Tibial artery (tissue), 4 donors: ENCODE data around the gene ACSF2.

Experiments used
- DNase-seq, 2 donors: peaks; one replicate each; pipeline ENCODE4 v3.0.0-alpha.2; 2019
- H3K27ac ChIP-seq, 2 donors: fragments of 200-600 bp; sonication (generic) in 1 of 2; 1 replicate in 1 of 2; 2 replicates in 1 of 2; pipeline ENCODE4 v1.5.1; 2018 to 2019; ENCODE audit warnings: mild to moderate bottlenecking in 1 of 2
- H3K27me3 ChIP-seq, 2 donors: fragments of 200-600 bp; sonication (generic) in 1 of 2; one replicate each; pipeline versions ENCODE4 v1.5.1 to v1.6.0; 2016 to 2019
- H3K36me3 ChIP-seq, 3 donors: fragments of 200-600 bp; sonication (generic) in 2 of 3; one replicate each; pipeline ENCODE4 v1.5.1; 2016 to 2019; ENCODE audit warnings: mild to moderate bottlenecking in 2 of 3
- H3K4me1 ChIP-seq, 4 donors: fragments of 200-600 bp; sonication (generic) in 2 of 4; 1 replicate in 3 of 4; 2 replicates in 1 of 4; pipeline ENCODE4 v1.5.1; 2016 to 2019
- H3K4me3 ChIP-seq, 2 donors: fragments of 200-600 bp; sonication (generic) in 1 of 2; 1 replicate in 1 of 2; 2 replicates in 1 of 2; pipeline ENCODE4 v1.5.1; 2018 to 2019; ENCODE audit warnings: mild to moderate bottlenecking in 2 of 2
- H3K9me3 ChIP-seq, 3 donors: fragments of 200-600 bp; sonication (generic) in 1 of 3; one replicate each; pipeline ENCODE4 v1.5.1; 2016 to 2019
- CTCF ChIP-seq, 2 experiments: fragments of 200-600 bp in 1 of 2; fragments of 450-650 bp in 1 of 2; IDR thresholded peaks; one replicate each; pipeline ENCODE4 v1.5.1; 2017 to 2019; ENCODE audit warnings: antibody characterized with exemption in 2 of 2, mild to moderate bottlenecking in 1 of 2, moderate library complexity in 1 of 2
- intact Hi-C: fragments of 100-400 bp; cut with DNase I; formaldehyde crosslinking; loops from one replicate; pipeline ENCODE4 v1.15.0; 2023; ENCODE audit warnings: low total_unique reads

Gene ACSF2

DNA sequence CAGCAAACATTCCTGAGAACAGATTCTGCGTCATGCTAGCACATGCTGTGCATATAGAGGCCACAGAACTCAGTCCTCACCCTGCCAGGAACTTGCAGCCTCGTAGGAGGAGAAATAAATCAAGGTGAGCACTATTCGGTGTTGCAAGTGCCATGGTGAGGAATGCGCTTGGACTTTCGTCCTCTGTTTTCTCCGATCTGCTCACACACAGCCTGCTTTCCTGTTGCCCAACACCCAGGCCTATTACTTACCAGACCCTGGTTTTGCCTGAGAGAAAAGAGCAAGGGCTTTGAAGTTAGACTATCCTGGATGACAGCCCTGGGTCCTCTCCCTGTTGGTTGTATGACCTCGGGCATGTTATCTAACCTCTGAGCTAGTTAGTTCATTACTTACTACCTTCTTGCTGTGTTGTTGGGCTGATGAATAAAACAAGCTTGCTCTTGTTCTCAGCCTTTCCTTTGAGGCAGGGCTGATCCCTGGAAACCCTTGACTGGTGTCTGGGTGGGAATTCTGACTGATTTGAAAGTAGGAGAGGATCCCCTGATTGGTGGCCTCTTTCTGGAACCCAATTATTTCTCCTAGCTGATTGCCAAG, 2.9 kb downstream of the ACSF2 start:
- Histone ChIP-seq H3K27ac (no peak overlapping the region), H3K27me3 (no peaks in the 10 kb centered on the region), H3K9me3 (no peaks in the 10 kb centered on the region), H3K4me1 (peaks cover 0 to 34% (median 20%) of the 10 kb centered on the region in 4 donors), H3K4me3 (no peak overlapping the region), H3K36me3 (no peaks in the 10 kb centered on the region)
- DNase-seq, result no peak
- TF ChIP-seq CTCF (IDR thresholded peaks at IDR 0.05), result no peak
- intact Hi-C loops, result no loop called here

- no peaks in the 10 kb centered on the region for H3K36me3 ChIP-seq
- no peak for TF ChIP-seq CTCF (IDR thresholded peaks at IDR 0.05)
- no peak overlapping the region for H3K4me3 ChIP-seq
- H3K9me3 ChIP-seq, result no peaks in the 10 kb centered on the region
- H3K27ac ChIP-seq, result no peak overlapping the region
- H3K27me3 ChIP-seq, result no peaks in the 10 kb centered on the region
- intact Hi-C loops, result no loop called here
- DNase-seq, result no peak
- peaks cover 0 to 30% (median 18%) of the 10 kb centered on the region in 4 donors for H3K4me1 ChIP-seq
Measured at GRCh38 chr17:50429793-50430192, 3.8 kb downstream of the ACSF2 start.

GRCh38 chr17:50430821-50431618, 5.0 kb downstream of the ACSF2 start:
- DNase-seq, result no peak
- Histone ChIP-seq H3K27me3 (no peaks in the 10 kb centered on the region), H3K4me1 (peaks cover 0 to 20% (median 11%) of the 10 kb centered on the region in 4 donors), H3K9me3 (no peaks in the 10 kb centered on the region), H3K27ac (no peak overlapping the region), H3K4me3 (no peak overlapping the region), H3K36me3 (no peaks in the 10 kb centered on the region)
- no peak for TF ChIP-seq CTCF (IDR thresholded peaks at IDR 0.05)
- intact Hi-C loops, result no loop called here

- DNase-seq, result no peak
- Histone ChIP-seq H3K27ac (no peak overlapping the region), H3K27me3 (no peaks in the 10 kb centered on the region), H3K36me3 (no peaks in the 10 kb centered on the region), H3K9me3 (no peaks in the 10 kb centered on the region), H3K4me3 (no peak overlapping the region), H3K4me1 (peaks cover 0 to 10% (median 2%) of the 10 kb centered on the region in 4 donors)
- intact Hi-C loops, result no loop called here
- TF ChIP-seq CTCF (IDR thresholded peaks at IDR 0.05), result no peak
Measured at GRCh38 chr17:50432125-50432762, 6.2 kb downstream of the ACSF2 start.

DNA sequence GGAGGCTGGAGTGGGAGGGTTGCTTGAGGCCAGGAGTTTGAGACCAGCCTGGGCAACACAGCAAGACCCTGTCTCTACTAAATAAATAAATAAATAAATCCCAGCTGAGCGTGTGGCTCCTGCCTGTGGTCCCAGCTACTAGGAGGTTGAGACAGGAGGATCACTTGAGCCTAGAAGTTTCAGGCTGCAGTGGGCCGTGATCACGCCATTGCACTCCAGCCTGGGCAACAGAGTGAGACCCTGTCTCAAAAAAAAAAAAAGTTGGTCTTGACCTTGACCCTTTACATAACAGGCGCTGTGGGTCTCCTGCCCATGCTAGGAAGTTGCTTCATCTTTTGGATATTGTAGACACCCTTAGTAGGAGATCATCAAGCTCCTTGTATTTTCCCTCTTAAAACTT, 11.4 kb downstream of the ACSF2 start:
- intact Hi-C loops, result no loop called here
- no peak overlapping the region for H3K27ac ChIP-seq
- peaks cover 0 to 11% (median 0%) of the 10 kb centered on the region in 4 donors for H3K4me1 ChIP-seq
- DNase-seq, result no peak
- no peaks in the 10 kb centered on the region for H3K36me3 ChIP-seq
- H3K4me3 ChIP-seq, result no peak overlapping the region
- no peak for TF ChIP-seq CTCF (IDR thresholded peaks at IDR 0.05)
- H3K9me3 ChIP-seq, result no peaks in the 10 kb centered on the region
- H3K27me3 ChIP-seq, result no peaks in the 10 kb centered on the region
